Adipose tissue (tissue), 3 donors: ENCODE measurements around the gene SS18L1. TPM values are rescaled to one million over a fixed set of nuclear protein-coding genes. Genes with fewer than 3 reads are reported as not detected.
A peak's percentile ranks its signal among the peaks of the same experiment; 100 is the strongest.
"Not testable (repeated sequence)": the region's sequence is repeated elsewhere in the genome, so short reads cannot be mapped to it uniquely, and the experiment has no call there.

Source experiments
- H3K27ac ChIP-seq: one replicate; pipeline ENCODE4 v1.5.1; 2013; ENCODE audit warnings: low read depth, low read length
- WGBS, 3 donors: extraction: QIAGEN DNeasy Blood & Tissue Kit; methylation state at CpG; one replicate each; pipeline ENCODE4 v1.1.7; 2013; 5-methylcytosine and 5-hydroxymethylcytosine counted together
- polyA plus RNA-seq, 3 donors: library from polyadenylated mRNA; stranded (reverse); fragments of 200-250 nt; gene quantifications; one replicate each; pipeline ENCODE4 v1.2.3, GENCODE V29; 2013
- donor health status: healthy with polysubstance abuse.
- donor health status: Bipolar disorder and iron deficiency.
- donor health status: healthy.

Gene SS18L1, protein sequence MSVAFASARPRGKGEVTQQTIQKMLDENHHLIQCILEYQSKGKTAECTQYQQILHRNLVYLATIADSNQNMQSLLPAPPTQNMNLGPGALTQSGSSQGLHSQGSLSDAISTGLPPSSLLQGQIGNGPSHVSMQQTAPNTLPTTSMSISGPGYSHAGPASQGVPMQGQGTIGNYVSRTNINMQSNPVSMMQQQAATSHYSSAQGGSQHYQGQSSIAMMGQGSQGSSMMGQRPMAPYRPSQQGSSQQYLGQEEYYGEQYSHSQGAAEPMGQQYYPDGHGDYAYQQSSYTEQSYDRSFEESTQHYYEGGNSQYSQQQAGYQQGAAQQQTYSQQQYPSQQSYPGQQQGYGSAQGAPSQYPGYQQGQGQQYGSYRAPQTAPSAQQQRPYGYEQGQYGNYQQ
- polyA plus RNA-seq = 1 to 10 TPM; 4.8 to 7.2 (median 4.9) TPM

- H3K27ac ChIP-seq = peak within 1 kb of the TSS; percentile 85
- 0 to 1% (median 0%) methylated on average over 69 to 147 of the region's 148 CpGs for WGBS, 3 donors
Observed at GRCh38 chr20:62143081-62143956, at the start of gene SS18L1, which contains the start of gene PSMA7. SS18L1 (plus strand) TSS chr20:62143769; CDS start chr20:62143821, 52 bp downstream. PSMA7 (minus strand) TSS chr20:62143394; CDS start chr20:62143303, 91 bp downstream.

GRCh38 chr20:62096421-62097380 is 46.9 kb upstream of the SS18L1 start:
- WGBS, 3 donors = 84 to 89% (median 86%) methylated on average over 29 to 30 of the region's 30 CpGs
- no peak overlapping the region for H3K27ac ChIP-seq

DNA sequence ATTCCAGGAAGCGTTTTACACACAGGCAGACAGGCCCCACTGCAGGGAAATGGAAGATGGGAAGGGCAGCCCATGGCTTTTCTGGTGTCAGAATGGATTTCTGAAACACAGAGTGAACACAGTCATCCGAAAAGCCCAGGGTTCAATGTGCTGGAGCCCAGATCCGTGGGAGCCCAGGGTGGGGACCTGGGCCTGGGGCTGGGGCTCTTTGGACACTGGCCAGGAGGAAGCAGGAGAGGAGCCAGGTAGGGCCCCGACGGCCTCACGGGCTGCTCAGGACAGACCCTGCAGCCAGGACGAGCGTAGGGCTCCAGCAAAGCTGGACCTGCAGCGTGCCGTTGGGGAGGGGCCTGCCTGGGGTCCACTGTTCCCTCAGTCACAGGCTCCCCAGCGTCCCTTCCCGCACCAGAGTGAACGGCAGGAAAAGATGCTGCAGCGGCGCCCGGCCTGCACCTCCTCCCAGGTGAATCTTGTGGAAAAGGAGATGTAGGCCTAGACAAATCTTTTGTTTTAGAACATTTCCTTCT is 45.6 kb upstream of the SS18L1 start:
- no peak overlapping the region for H3K27ac ChIP-seq
- WGBS, 3 donors = 73 to 77% (median 75%) methylated on average over 16 of the region's 16 CpGs

DNA sequence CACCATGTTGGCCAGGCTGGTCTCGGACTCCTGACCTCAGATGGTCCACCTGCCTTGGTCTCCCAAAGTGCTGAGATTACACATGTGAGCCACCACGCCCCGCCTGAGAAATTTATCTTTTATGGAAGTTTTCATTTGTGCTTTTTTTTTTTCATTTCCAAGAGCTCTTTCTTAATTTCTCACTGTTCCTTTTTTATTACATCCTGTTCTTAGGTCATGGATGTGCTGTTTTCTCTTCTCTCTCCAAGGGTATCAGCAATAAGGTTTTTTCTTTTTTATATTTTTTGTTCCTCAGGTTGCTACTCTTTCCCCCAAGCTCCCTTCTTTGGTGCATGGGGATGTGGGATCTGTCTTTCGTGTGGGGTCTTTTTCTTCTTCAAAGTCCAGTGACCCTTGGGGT is 42.5 kb upstream of the SS18L1 start:
- WGBS, 3 donors = 92 to 94% (median 92%) methylated on average over 4 of the region's 4 CpGs
- no peak overlapping the region for H3K27ac ChIP-seq

- 74 to 79% (median 76%) methylated on average over 21 of the region's 21 CpGs for WGBS, 3 donors
- no peak overlapping the region for H3K27ac ChIP-seq
Observed at GRCh38 chr20:62103508-62104233, 39.9 kb upstream of the SS18L1 start.

- WGBS, 3 donors = 36 to 42% (median 39%) methylated on average over 15 of the region's 15 CpGs
- no peak overlapping the region for H3K27ac ChIP-seq
Observed at GRCh38 chr20:62104234-62104789, 39.3 kb upstream of the SS18L1 start.

GRCh38 chr20:62104791-62105345 is 38.7 kb upstream of the SS18L1 start:
- WGBS, 3 donors = 28 to 38% (median 33%) methylated on average over 7 of the region's 7 CpGs
- no peak overlapping the region for H3K27ac ChIP-seq

DNA sequence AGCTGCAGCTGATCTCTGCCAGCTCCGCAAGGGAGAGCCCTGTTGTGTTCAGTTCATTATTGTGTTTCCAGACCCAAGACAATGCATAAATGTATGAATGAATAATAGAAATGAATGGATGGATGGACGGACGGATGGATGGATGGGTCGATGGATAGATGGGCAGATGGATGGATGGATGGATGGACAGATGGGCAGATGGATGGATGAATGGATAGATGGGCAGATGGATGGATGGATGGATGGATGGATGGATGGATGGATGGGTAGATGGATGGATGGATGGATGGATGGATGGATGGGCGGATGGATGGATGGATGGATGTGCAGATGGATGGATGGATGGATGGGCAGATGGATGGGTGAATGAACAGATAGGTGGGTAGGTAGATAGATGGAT is 38.0 kb upstream of the SS18L1 start:
- 91 to 94% (median 93%) methylated on average over 5 of the region's 5 CpGs for WGBS, 3 donors
- no peak overlapping the region for H3K27ac ChIP-seq

- H3K27ac ChIP-seq = no peak overlapping the region
- 90 to 92% (median 90%) methylated on average over 6 of the region's 6 CpGs for WGBS, 3 donors
Observed at GRCh38 chr20:62111148-62111547, 32.4 kb upstream of the SS18L1 start.

DNA sequence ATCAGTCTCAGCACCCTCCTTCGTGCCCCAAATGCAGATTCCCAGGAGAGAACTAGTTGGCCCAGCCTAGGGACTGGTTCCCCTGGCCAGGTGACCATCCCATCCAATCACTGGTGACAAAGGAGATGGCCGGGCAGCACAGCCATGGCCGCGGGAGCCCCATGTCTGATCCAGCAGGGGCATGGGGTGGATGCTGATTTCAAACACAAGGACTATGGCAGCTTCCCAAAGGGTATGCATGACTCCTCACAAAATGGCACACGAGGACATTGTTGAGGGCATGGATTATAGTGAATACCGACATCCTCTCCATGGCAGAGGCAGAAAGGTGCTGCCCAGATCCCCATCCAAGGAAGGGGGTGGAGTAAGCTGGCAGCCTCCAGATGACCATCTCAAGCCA is 31.2 kb upstream of the SS18L1 start:
- WGBS, 3 donors = 89 to 95% (median 93%) methylated on average over 6 of the region's 6 CpGs
- H3K27ac ChIP-seq = no peak overlapping the region

- 35 to 52% (median 45%) methylated on average over 7 to 8 of the region's 8 CpGs for WGBS, 3 donors
Observed at GRCh38 chr20:62114894-62115293, 28.7 kb upstream of the SS18L1 start.

GRCh38 chr20:62115800-62116407 is 27.7 kb upstream of the SS18L1 start:
- WGBS, 3 donors = 72 to 87% (median 85%) methylated on average over 7 of the region's 7 CpGs
- not testable (repeated sequence) for H3K27ac ChIP-seq

More at GRCh38 chr20:62114894-62115293, 28.7 kb upstream of the SS18L1 start:
- H3K27ac ChIP-seq = no peak overlapping the region

DNA sequence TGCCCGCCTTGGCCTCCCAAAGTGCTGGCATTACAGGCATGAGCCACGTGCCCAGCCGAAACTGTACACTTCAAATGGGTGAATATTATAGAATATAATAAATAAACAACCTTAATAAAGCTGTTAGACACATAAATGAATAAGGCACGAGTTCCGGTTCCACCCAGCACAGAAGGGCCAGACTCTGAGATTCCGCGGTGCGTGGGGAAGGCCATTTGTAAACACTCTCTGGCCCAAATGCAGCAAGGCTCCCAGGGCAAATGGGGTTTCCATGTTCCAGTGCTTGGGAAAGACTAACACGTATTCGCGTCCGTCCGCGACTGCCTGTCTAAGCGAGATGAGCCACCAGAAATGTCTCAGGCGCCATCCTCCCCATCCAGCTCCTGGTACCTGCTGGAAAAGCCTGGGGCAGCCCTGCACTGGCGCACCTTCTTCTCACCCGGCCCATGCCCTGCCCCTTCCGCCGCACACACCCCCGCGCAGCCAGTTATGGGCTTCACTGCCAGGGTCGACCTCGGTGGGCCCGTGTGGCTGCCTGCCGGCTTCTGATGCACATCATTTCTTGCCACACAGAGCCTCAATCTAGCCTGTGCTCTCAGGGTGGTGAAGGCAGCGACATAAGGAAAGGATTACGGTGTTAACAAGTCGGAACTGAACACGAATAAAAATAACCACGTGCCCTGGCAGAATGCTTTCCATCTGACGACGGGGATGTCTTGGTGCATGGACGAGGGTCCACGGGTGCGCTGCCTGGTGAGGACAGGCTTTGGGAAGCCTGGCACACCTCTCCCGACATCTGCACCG is 26.8 kb upstream of the SS18L1 start:
- 83 to 86% (median 84%) methylated on average over 38 of the region's 38 CpGs for WGBS, 3 donors
- H3K27ac ChIP-seq = no peak overlapping the region

DNA sequence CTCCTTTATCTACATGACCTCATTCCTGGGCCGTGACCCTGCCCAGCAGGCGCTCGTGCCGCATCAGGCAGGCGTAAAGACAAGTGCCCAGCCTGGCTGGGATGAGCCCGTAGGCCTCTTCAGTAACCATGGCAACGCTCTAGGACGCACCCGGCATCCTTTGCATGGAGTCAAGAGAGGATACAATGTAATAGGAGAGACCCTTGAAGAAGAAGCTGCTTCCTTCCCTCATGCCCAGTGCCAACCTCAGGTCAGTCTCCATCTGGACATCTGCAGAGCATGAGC is 26.3 kb upstream of the SS18L1 start:
- WGBS, 3 donors = 43 to 68% (median 45%) methylated on average over 9 of the region's 9 CpGs

GRCh38 chr20:62117658-62118057 is 25.9 kb upstream of the SS18L1 start:
- WGBS, 3 donors = 35 to 61% (median 40%) methylated on average over 15 of the region's 15 CpGs
- H3K27ac ChIP-seq = no peak overlapping the region

More for the DNA sequence above, 26.3 kb upstream of the SS18L1 start:
- H3K27ac ChIP-seq = no peak overlapping the region
